Fibroblast of lung (primary cell): ENCODE measurements around the gene LTK. TPM values are rescaled to one million over a fixed set of nuclear protein-coding genes. Genes with fewer than 3 reads are reported as not detected.
A peak's percentile ranks its signal among the peaks of the same experiment; 100 is the strongest.

Source experiments
- DNase-seq, 2 donors: peaks; one replicate each; pipeline versions ENCODE4 v3.0.0 to v3.0.0-alpha.2; 2010; ENCODE audit warnings: low read depth in 2 of 2
- H2AFZ ChIP-seq: 2 replicates; pipeline ENCODE4 v1.5.1; 2012; ENCODE audit warnings: low read length, control low read depth, inconsistent platforms
- H3K27ac ChIP-seq: 2 replicates; pipeline ENCODE4 v1.5.1; 2011; ENCODE audit warnings: low read length, control low read depth; ENCODE audit not compliant: insufficient read depth
- H3K27me3 ChIP-seq: 2 replicates; pipeline ENCODE4 v1.5.1; 2011; ENCODE audit warnings: mild to moderate bottlenecking, low read length; ENCODE audit not compliant: control insufficient read depth, insufficient read depth
- H3K36me3 ChIP-seq: 2 replicates; pipeline ENCODE4 v1.5.1; 2011; ENCODE audit warnings: low read length; ENCODE audit not compliant: control insufficient read depth, insufficient read depth
- H3K4me1 ChIP-seq: 2 replicates; pipeline ENCODE4 v1.5.1; 2011; ENCODE audit warnings: low read length; ENCODE audit not compliant: control insufficient read depth, insufficient read depth; ENCODE audit errors: extremely low read depth
- H3K4me2 ChIP-seq: 2 replicates; pipeline ENCODE4 v1.5.1; 2011; ENCODE audit warnings: low read length, control low read depth; ENCODE audit not compliant: insufficient read depth; ENCODE audit errors: extremely low read depth
- H3K4me3 ChIP-seq, 4 experiments: fragments of 200-600 bp in 1 of 4; sonication (generic) in 1 of 4; replicated peaks in 1 of 4; 2 replicates each; pipeline ENCODE4 v1.5.1; 2011 to 2016; ENCODE audit warnings: low read length in 4 of 4, low read depth in 3 of 4, mild to moderate bottlenecking in 3 of 4, control low read depth in 2 of 4, inconsistent platforms in 1 of 4, mixed read lengths in 1 of 4; ENCODE audit not compliant: insufficient read depth in 1 of 4; ENCODE audit errors: control extremely low read depth in 1 of 4
- H3K79me2 ChIP-seq: 2 replicates; pipeline ENCODE4 v1.5.1; 2012; ENCODE audit warnings: mild to moderate bottlenecking, low read length, inconsistent platforms; ENCODE audit not compliant: control insufficient read depth, insufficient read depth
- H3K9ac ChIP-seq: 2 replicates; pipeline ENCODE4 v1.5.1; 2011; ENCODE audit warnings: mild to moderate bottlenecking, low read length, control low read depth; ENCODE audit not compliant: insufficient read depth
- H3K9me3 ChIP-seq: 2 replicates; pipeline ENCODE4 v1.5.1; 2012; ENCODE audit warnings: low read depth, low read length; ENCODE audit not compliant: control insufficient read depth, insufficient read depth
- H4K20me1 ChIP-seq: 2 replicates; pipeline ENCODE4 v1.5.1; 2011; ENCODE audit warnings: low read length; ENCODE audit not compliant: control insufficient read depth, insufficient read depth; ENCODE audit errors: extremely low read depth
- CTCF ChIP-seq, 2 donors: IDR thresholded peaks in 1 of 2; conservative IDR thresholded peaks in 1 of 2; 1 replicate in 1 of 2; 2 replicates in 1 of 2; pipeline ENCODE4 v1.5.1; 2011 to 2012; ENCODE audit warnings: low read length in 2 of 2, control low read depth in 1 of 2, inconsistent platforms in 1 of 2, low read depth in 1 of 2, mild to moderate bottlenecking in 1 of 2
- EZH2 ChIP-seq: IDR thresholded peaks from 2 replicates; pipeline ENCODE4 v1.5.1; 2012; ENCODE audit warnings: low read length, control low read depth, mild to moderate bottlenecking; ENCODE audit errors: missing control alignments
- polyA plus RNA-seq, 2 donors: library from polyadenylated mRNA; depleted of rRNA in 1 of 2; stranded (reverse) in 1 of 2; unstranded in 1 of 2; fragments of >200 nt; gene quantifications; 2 replicates each; pipeline ENCODE4 v1.2.1, GENCODE V29; 2011 to 2012; ENCODE audit warnings: missing spikeins in 1 of 2
- total RNA-seq: library from RNA; depleted of rRNA; stranded (reverse); fragments of >200 nt; gene quantifications from 2 replicates; pipeline ENCODE4 v1.2.1, GENCODE V29; 2014

Gene LTK
- total and polyA plus RNA-seq, 2 donors (not counting 1 experiment from before 2014, with no cell fraction given) = 0.14 to 0.99 TPM

- Histone ChIP-seq H3K4me3 (no peak overlapping the region), H3K9ac (no peak overlapping the region), H3K36me3 (no peaks in the 10 kb centered on the region), H3K79me2 (no peaks in the 10 kb centered on the region), H3K27ac (no peak overlapping the region), H3K4me1 (peaks cover 18% of the 10 kb centered on the region), H3K9me3 (no peaks in the 10 kb centered on the region), H2AFZ (no peak overlapping the region), H3K4me2 (no peak overlapping the region), H3K27me3 (no peaks in the 10 kb centered on the region), H4K20me1 (no peaks in the 10 kb centered on the region)
- no peak for TF ChIP-seq EZH2
- no peak for TF ChIP-seq CTCF (conservative IDR thresholded peaks at IDR 0.05 in 1 of 2, IDR thresholded peaks at IDR 0.05 in 1 of 2; ENCODE audit: low read depth in 1 of 2, low read length in 2 of 2)
- peak in 1 of 2 donors; percentile 35 for DNase-seq
These were observed 25.8 kb downstream of the LTK start for GRCh38 chr15:41487802-41488201.

GRCh38 chr15:41487381-41487780 lies 26.2 kb downstream of the LTK start:
- no peak for DNase-seq

GRCh38 chr15:41486286-41486685 lies 27.3 kb downstream of the LTK start:
- H3K9me3 ChIP-seq = no peaks in the 10 kb centered on the region
- TF ChIP-seq EZH2 (no peak), CTCF (conservative IDR thresholded peaks at IDR 0.05 in 1 of 2, IDR thresholded peaks at IDR 0.05 in 1 of 2; ENCODE audit: low read depth in 1 of 2, low read length in 2 of 2) (no peak)
- no peaks in the 10 kb centered on the region for H4K20me1 ChIP-seq
- no peaks in the 10 kb centered on the region for H3K27me3 ChIP-seq
- H3K4me1 ChIP-seq = peaks cover 7% of the 10 kb centered on the region
- no peak overlapping the region for H3K9ac ChIP-seq
- H3K27ac ChIP-seq = no peak overlapping the region
- no peak for DNase-seq
- no peak overlapping the region for H3K4me3 ChIP-seq
- H2AFZ ChIP-seq = no peak overlapping the region
- no peak overlapping the region for H3K4me2 ChIP-seq
- peaks cover 2% of the 10 kb centered on the region for H3K36me3 ChIP-seq
- no peaks in the 10 kb centered on the region for H3K79me2 ChIP-seq

More at GRCh38 chr15:41487381-41487780, 26.2 kb downstream of the LTK start:
- Histone ChIP-seq H3K27me3 (no peaks in the 10 kb centered on the region), H3K27ac (no peak overlapping the region), H3K79me2 (no peaks in the 10 kb centered on the region), H3K4me1 (peaks cover 14% of the 10 kb centered on the region), H3K4me2 (no peak overlapping the region), H4K20me1 (no peaks in the 10 kb centered on the region), H3K9me3 (no peaks in the 10 kb centered on the region), H3K9ac (no peak overlapping the region), H2AFZ (no peak overlapping the region), H3K36me3 (no peaks in the 10 kb centered on the region), H3K4me3 (no peak overlapping the region)
- TF ChIP-seq EZH2 (no peak), CTCF (conservative IDR thresholded peaks at IDR 0.05 in 1 of 2, IDR thresholded peaks at IDR 0.05 in 1 of 2; ENCODE audit: low read depth in 1 of 2, low read length in 2 of 2) (no peak)
